HuH-7 (cell line): ENCODE measurements around the gene DPYD.

ENCODE experiments used
- DNase-seq: peaks from one replicate; pipeline ENCODE4 v3.0.0; 2011; ENCODE audit warnings: low spot score

Gene DPYD

DNA sequence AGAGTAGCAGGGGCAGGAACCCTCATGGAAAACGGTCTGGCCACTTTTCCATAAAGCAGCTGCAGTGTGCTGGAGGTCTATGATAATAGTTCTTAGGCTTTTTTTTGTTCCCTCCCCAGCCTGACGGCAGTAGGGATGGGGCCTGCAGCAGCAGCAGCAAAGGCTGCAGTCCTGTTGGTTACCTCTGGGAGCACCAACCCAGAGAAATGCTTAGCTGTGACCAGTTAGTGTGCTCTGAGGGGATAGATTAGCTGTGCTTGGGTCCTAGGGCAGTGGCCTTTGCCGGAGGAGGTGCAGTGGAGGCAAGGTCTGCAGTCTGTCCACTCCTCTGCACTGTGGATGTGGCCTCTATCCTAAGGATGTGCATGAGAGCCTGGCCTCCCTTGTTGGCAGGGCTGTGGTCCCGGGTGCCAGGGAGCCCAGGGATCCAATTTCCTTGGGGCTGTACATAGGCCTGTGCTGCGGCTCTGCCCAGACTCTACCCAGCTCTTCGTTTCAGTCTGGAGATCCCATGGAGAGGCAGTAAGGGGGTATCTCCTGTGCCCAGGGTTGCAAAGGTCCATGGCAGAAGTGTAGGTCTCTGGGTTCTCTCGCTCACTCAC, 876.6 kb downstream of the DPYD start:
- DNase-seq = no peak

DNA sequence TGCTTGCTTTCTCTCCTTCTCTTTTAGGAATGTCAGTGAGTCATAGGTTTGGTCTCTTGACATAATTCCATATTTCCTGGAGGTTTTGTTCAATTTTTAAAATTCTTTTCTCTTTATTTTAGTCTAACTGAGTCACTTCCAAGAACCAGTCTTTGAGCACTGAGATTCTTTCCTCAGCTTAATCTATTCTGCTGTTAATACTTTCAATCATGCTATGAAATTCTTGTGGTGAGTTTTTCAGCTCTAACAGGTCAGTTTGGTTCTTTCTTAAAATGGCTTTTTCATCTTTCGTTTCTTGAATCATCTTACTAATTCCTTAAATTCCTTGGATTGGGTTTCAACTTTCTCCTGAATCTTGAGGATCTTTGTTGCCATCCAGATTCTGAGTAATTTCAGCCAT, 878.3 kb downstream of the DPYD start:
- no peak for DNase-seq

DNA sequence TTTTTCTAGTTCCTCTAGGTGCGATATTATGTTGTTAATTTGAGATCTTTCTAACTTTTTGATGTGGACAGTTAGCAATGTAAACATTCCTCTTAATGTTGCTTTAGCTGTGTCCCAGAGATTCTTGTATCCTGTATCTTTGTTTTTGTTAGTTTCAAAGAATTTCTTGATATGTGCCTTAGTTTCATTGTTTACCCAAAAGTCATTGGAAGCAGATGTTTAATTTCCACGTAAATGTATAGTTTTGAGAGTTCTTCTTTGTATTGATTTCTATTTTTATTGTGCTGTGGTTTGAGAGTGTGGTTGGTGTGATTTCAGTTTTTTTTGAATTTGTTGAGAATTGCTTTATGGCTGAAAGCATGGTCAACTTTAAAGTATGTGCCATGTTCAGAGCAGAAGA, 879.8 kb downstream of the DPYD start:
- DNase-seq = no peak

DNA sequence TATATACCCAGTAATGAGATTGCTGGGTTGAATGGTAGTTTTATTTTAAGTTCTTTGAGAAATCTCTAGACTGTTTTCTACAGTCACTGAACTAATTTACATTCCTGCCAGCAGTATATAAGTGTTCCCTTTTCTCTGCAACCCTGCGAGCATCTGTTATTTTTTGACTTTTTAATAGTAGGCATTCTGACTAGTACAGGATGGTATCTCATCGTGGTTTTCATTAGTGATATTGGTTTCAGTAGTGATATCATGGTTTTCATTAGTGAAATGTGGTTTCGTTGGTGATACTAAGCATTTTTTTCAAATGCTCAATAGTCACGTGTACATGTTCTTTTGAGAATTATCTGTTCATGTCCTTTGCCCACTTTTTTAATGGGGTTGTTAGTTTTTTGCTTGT, 882.4 kb downstream of the DPYD start:
- DNase-seq = no peak

DNA sequence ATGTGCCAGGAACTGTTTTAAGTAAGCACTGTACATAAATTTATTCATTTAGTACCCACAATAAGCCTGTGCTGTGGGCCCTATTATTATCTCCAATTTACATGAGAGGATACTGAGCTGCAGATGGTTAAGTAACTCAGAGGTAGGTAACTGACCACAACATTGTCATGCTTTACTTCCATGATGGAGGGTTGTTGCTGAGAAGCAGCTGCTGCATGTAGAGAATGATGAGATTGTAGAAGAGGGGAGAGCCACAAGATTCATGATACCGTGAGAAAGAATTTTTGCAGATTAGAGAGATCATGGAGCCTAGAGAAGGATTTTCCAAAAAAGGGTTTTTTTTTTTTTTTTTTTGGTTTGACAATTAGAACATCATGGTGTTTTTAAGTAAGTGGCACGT, 886.2 kb downstream of the DPYD start:
- DNase-seq = no peak

DNA sequence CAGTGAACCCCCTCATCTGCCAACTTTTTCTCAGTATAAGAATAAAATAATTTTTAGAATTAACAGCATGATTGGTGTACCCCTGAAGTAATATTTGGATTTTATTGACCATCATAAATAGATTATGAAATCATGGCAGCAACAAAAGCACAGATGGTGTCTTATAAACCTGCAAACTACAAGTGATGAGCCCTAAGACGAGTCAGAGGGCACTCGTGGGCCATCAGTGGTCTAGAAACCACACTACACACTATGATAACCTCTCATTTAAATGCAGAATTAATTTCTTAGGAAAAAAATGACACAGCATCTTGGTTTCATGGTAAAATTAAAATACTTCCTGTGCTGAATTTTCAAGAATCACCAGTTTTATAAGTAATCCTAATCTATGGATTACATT, 886.9 kb downstream of the DPYD start:
- DNase-seq = no peak
